Astrocyte (in vitro differentiated cells and primary cell): ENCODE data around the gene HTR5A.

Experiments
- EZH2 ChIP-seq: IDR thresholded peaks from 2 replicates; pipeline ENCODE4 v1.6.1; 2012; ENCODE audit warnings: mild to moderate bottlenecking, low read length, inconsistent platforms; ENCODE audit not compliant: insufficient read depth
- TF ChIP-seq, protein P1 (sequence below): IDR thresholded peaks from 2 replicates; pipeline ENCODE4 v1.5.1; 2011; ENCODE audit warnings: low read depth, mild to moderate bottlenecking, inconsistent platforms, low read length, moderate library complexity; ENCODE audit not compliant: insufficient read depth

- TF ChIP-seq, protein P1, sequence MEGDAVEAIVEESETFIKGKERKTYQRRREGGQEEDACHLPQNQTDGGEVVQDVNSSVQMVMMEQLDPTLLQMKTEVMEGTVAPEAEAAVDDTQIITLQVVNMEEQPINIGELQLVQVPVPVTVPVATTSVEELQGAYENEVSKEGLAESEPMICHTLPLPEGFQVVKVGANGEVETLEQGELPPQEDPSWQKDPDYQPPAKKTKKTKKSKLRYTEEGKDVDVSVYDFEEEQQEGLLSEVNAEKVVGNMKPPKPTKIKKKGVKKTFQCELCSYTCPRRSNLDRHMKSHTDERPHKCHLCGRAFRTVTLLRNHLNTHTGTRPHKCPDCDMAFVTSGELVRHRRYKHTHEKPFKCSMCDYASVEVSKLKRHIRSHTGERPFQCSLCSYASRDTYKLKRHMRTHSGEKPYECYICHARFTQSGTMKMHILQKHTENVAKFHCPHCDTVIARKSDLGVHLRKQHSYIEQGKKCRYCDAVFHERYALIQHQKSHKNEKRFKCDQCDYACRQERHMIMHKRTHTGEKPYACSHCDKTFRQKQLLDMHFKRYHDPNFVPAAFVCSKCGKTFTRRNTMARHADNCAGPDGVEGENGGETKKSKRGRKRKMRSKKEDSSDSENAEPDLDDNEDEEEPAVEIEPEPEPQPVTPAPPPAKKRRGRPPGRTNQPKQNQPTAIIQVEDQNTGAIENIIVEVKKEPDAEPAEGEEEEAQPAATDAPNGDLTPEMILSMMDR: no peak
- TF ChIP-seq EZH2: no peak
These were observed 45.2 kb downstream of the HTR5A start for GRCh38 chr7:155115288-155115687.
